A549 (cell line): ENCODE measurements around the gene COMMD4. TPM values are rescaled to one million over a fixed set of nuclear protein-coding genes. Genes with fewer than 3 reads are reported as not detected.

Source experiments
- ATAC-seq, 2 experiments: fragments of 200-7000 bp in 1 of 2; fragments of >200 bp in 1 of 2; cut with Nextera tagmentation in 1 of 2; cut with Tn5 transposase in 1 of 2; 3 replicates each; pipeline versions ENCODE4 v1.8.0 to v1.9.1; 2018 to 2020; ENCODE audit warnings: mild to moderate bottlenecking in 1 of 2, moderate library complexity in 1 of 2
- CTCF ChIA-PET: fragments of 300-600 bp; sonication (Branson Sonifier 250); formaldehyde crosslinking; extraction: SDS; loops from one replicate; lab custom pipeline; 2021; ENCODE audit warnings: antibody characterized with exemption, inconsistent platforms; lab: Yijun Ruan, JAX
- POLR2A ChIA-PET: fragments of 350-600 bp; formaldehyde crosslinking; extraction: SDS; loops from one replicate; lab custom pipeline; 2021; ENCODE audit warnings: antibody characterized with exemption, inconsistent platforms; lab: Yijun Ruan, JAX
- DNase-seq, 2 experiments: peaks; one replicate each; pipeline versions ENCODE4 v3.0.0 to v3.0.0-alpha.2; 2011 to 2016; ENCODE audit warnings: low read depth in 1 of 2, low spot score in 1 of 2
- FAIRE-seq: peaks from 2 replicates; lab custom pipeline; 2011; peaks lifted over from hg19 to GRCh38; lab: Jason Lieb, UNC
- H3K27ac ChIP-seq, 2 experiments: fragments of >200 bp; sonication (Bioruptor Twin); formaldehyde crosslinking; 3 replicates each; pipeline ENCODE4 v1.5.1; 2016 to 2017
- H3K4me1 ChIP-seq: fragments of >200 bp; sonication (Bioruptor Twin); formaldehyde crosslinking; 3 replicates; pipeline ENCODE4 v1.6.1; 2016
- H3K4me2 ChIP-seq: fragments of >200 bp; sonication (Bioruptor Twin); formaldehyde crosslinking; 3 replicates; pipeline ENCODE4 v1.6.1; 2016
- H3K4me3 ChIP-seq: fragments of >200 bp; sonication (Bioruptor Twin); formaldehyde crosslinking; 3 replicates; pipeline ENCODE4 v1.5.1; 2016
- H3K9me3 ChIP-seq: fragments of >200 bp; sonication (Bioruptor Twin); formaldehyde crosslinking; 3 replicates; pipeline ENCODE4 v1.6.1; 2016
- CBX2 ChIP-seq: fragments of 200-600 bp; sonication (generic); IDR thresholded peaks from 2 replicates; pipeline ENCODE4 v1.6.1; 2016; ENCODE audit warnings: low read depth, mild to moderate bottlenecking, borderline replicate concordance
- CEBPB ChIP-seq, 2 experiments: fragments of >200 bp in 1 of 2; sonication (Bioruptor Twin) in 1 of 2; formaldehyde crosslinking in 1 of 2; IDR thresholded peaks; 2 replicates each; pipeline ENCODE4 v1.6.1; 2012 to 2016
- CHD2 ChIP-seq: fragments of 150-350 bp; IDR thresholded peaks from 2 replicates; pipeline ENCODE4 v1.6.1; 2014; ENCODE audit warnings: low read length; ENCODE audit not compliant: partially characterized antibody
- ESRRA ChIP-seq: fragments of 150-350 bp; IDR thresholded peaks from 2 replicates; pipeline ENCODE4 v1.6.1; 2014; ENCODE audit warnings: mild to moderate bottlenecking, low read length, borderline replicate concordance
- HOXA7 ChIP-seq: fragments of 250-450 bp; sonication (Bioruptor Pico); IDR thresholded peaks from 2 replicates; pipeline ENCODE4 v1.5.0; 2020; ENCODE audit warnings: mild to moderate bottlenecking, moderate library complexity
- JUN ChIP-seq, 2 experiments: fragments of >200 bp; sonication (Bioruptor Twin); formaldehyde crosslinking; IDR thresholded peaks; 2 replicates in 1 of 2; 3 replicates in 1 of 2; pipeline ENCODE4 v1.6.1; 2016 to 2017
- MAFK ChIP-seq: fragments of 450-650 bp; IDR thresholded peaks from 2 replicates; pipeline ENCODE4 v1.6.1; 2014; ENCODE audit not compliant: partially characterized antibody
- MYC ChIP-seq: IDR thresholded peaks from 2 replicates; pipeline ENCODE4 v1.6.1; 2012; ENCODE audit warnings: mild to moderate bottlenecking, inconsistent platforms, low read length, improper control_type of control experiment, borderline replicate concordance
- NPAS2 ChIP-seq: fragments of 250-450 bp; sonication (Bioruptor Pico); IDR thresholded peaks from 2 replicates; pipeline ENCODE4 v1.8.0; 2022; ENCODE audit warnings: mild to moderate bottlenecking, moderate library complexity, borderline replicate concordance
- NR3C1 ChIP-seq: fragments of >200 bp; sonication (Bioruptor Twin); formaldehyde crosslinking; IDR thresholded peaks from 3 replicates; pipeline ENCODE4 v1.6.1; 2017
- RAD21 ChIP-seq, 2 experiments: fragments of >200 bp in 1 of 2; sonication (Bioruptor Twin) in 1 of 2; formaldehyde crosslinking in 1 of 2; IDR thresholded peaks in 1 of 2; conservative IDR thresholded peaks in 1 of 2; 2 replicates in 1 of 2; 3 replicates in 1 of 2; pipeline ENCODE4 v1.6.1; 2012 to 2018; ENCODE audit warnings: inconsistent platforms in 1 of 2
- RCOR1 ChIP-seq: fragments of 150-350 bp; IDR thresholded peaks from 2 replicates; pipeline ENCODE4 v1.6.1; 2014; ENCODE audit warnings: antibody characterized with exemption, low read length, low read depth
- RNF2 ChIP-seq: fragments of 200-600 bp; sonication (generic); IDR thresholded peaks from 2 replicates; pipeline ENCODE4 v1.6.1; 2016; ENCODE audit warnings: low read depth, mild to moderate bottlenecking, antibody characterized with exemption, moderate library complexity, borderline replicate concordance
- TFCP2L1 ChIP-seq: fragments of 250-450 bp; sonication (Bioruptor Pico); IDR thresholded peaks from 2 replicates; pipeline ENCODE4 v1.5.0; 2021; ENCODE audit warnings: mild to moderate bottlenecking
- ZFP36 ChIP-seq: fragments of 450-650 bp; IDR thresholded peaks from 2 replicates; pipeline ENCODE4 v1.6.1; 2014; ENCODE audit warnings: borderline replicate concordance; ENCODE audit not compliant: partially characterized antibody
- WGBS: methylation state at CpG from one replicate; pipeline ENCODE4 v1.1.6; 2017; ENCODE audit errors: missing lambda C conversion rate; 5-methylcytosine and 5-hydroxymethylcytosine counted together
- polyA plus RNA-seq, 4 experiments: library from polyadenylated mRNA; depleted of rRNA in 3 of 4; stranded (reverse); fragments of >200 nt; fragmentation: RNase III in 1 of 4; extraction: RNeasy Plus Mini Kit Qiagen cat#74134 plus additional on column Dnase treatment in 1 of 4; gene quantifications; 2 replicates in 3 of 4; 3 replicates in 1 of 4; pipeline ENCODE4 v1.2.3, GENCODE V29; 2011 to 2017
- TF ChIP-seq, protein P1 (sequence below): fragments of >200 bp; sonication (Bioruptor Twin); formaldehyde crosslinking; IDR thresholded peaks from 3 replicates; pipeline ENCODE4 v1.6.1; 2016
- TF ChIP-seq, protein P2 (sequence below): fragments of 250-450 bp; sonication (Bioruptor Pico); IDR thresholded peaks from 2 replicates; pipeline ENCODE4 v1.5.0; 2021; ENCODE audit warnings: mild to moderate bottlenecking, moderate library complexity, borderline replicate concordance
- TF ChIP-seq, protein P3 (sequence below): fragments of 200-600 bp; sonication (generic); IDR thresholded peaks from 2 replicates; pipeline ENCODE4 v1.6.1; 2016; ENCODE audit warnings: antibody characterized with exemption, mild to moderate bottlenecking, moderate library complexity
- TF ChIP-seq, protein P4 (sequence below): fragments of >200 bp; sonication (Bioruptor Twin); formaldehyde crosslinking; IDR thresholded peaks from 3 replicates; pipeline ENCODE4 v1.5.1; 2016
- TF ChIP-seq, protein P5 (sequence below): fragments of 250-450 bp; sonication (Bioruptor Pico); IDR thresholded peaks from 2 replicates; pipeline ENCODE4 v1.5.0; 2020; ENCODE audit warnings: low read depth, mild to moderate bottlenecking, moderate library complexity
- TF ChIP-seq, protein P6 (sequence below): fragments of 450-650 bp; IDR thresholded peaks from 2 replicates; pipeline ENCODE4 v1.6.1; 2014; ENCODE audit warnings: antibody characterized with exemption

COMMD4 gene
- polyA plus RNA-seq, 2 of the 4 experiments (the other 2 are of a cell fraction): 88.0 to 220 TPM

DNA sequence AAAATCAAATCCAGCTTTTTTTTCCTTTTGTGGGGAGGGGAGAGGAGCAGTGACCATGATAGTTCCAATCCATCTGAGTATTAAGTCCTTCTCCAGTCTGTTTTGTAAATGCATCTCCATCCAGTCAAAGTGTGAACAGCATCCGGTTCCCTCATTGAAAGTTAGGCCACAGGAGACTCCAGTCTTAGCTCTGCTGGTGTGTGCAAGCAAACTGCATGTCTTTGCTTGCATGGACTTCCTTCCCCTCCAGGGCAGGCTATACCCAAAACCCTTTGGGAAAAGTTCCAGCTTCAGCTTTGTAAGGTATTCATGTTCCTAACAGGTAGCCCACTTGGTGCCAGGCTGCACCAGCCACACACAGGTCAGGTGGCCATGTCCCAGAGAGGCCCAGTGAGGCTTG is 35.6 kb downstream of the COMMD4 start:
- WGBS: 95% methylated on average over 1 of the region's 1 CpG
- CTCF ChIA-PET: interaction anchor here (0.7 to 1.2 kb wide), 3 partner anchors 12 to 352 kb away, joined by 3 to 4 read pairs (median 3); a partner anchor contains a TSS
- Histone ChIP-seq H3K9me3 (no peaks in the 10 kb centered on the region), H3K27ac (no peak overlapping the region), H3K4me3 (no peak overlapping the region), H3K4me1 (peaks cover 21% of the 10 kb centered on the region), H3K4me2 (no peak overlapping the region)
- POLR2A ChIA-PET: interaction anchor here (1.3 kb wide), 1 partner anchor 276 kb away, joined by 3 read pairs; the partner anchor contains the start of gene SNX33
- FAIRE-seq (no peak), DNase-seq (no peak), ATAC-seq (no peak)
- TF ChIP-seq, protein P1, sequence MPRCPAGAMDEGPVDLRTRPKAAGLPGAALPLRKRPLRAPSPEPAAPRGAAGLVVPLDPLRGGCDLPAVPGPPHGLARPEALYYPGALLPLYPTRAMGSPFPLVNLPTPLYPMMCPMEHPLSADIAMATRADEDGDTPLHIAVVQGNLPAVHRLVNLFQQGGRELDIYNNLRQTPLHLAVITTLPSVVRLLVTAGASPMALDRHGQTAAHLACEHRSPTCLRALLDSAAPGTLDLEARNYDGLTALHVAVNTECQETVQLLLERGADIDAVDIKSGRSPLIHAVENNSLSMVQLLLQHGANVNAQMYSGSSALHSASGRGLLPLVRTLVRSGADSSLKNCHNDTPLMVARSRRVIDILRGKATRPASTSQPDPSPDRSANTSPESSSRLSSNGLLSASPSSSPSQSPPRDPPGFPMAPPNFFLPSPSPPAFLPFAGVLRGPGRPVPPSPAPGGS: no peak
- no peak for TF ChIP-seq TFCP2L1
- TF ChIP-seq RAD21 (conservative IDR thresholded peaks at IDR 0.05 in 1 of 2, IDR thresholded peaks at IDR 0.05 in 1 of 2): no peak
- no peak for TF ChIP-seq JUN (IDR thresholded peaks at IDR 0.05)
- no peak for TF ChIP-seq RNF2
- TF ChIP-seq, protein P2, sequence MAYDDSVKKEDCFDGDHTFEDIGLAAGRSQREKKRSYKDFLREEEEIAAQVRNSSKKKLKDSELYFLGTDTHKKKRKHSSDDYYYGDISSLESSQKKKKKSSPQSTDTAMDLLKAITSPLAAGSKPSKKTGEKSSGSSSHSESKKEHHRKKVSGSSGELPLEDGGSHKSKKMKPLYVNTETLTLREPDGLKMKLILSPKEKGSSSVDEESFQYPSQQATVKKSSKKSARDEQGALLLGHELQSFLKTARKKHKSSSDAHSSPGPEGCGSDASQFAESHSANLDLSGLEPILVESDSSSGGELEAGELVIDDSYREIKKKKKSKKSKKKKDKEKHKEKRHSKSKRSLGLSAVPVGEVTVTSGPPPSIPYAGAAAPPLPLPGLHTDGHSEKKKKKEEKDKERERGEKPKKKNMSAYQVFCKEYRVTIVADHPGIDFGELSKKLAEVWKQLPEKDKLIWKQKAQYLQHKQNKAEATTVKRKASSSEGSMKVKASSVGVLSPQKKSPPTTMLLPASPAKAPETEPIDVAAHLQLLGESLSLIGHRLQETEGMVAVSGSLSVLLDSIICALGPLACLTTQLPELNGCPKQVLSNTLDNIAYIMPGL (CRISPR knock-in tag): no peak
- no peak for TF ChIP-seq HOXA7 (CRISPR knock-in tag)
- no peak for TF ChIP-seq ESRRA
- no peak for TF ChIP-seq RCOR1
- TF ChIP-seq CBX2: no peak
- TF ChIP-seq, protein P3, sequence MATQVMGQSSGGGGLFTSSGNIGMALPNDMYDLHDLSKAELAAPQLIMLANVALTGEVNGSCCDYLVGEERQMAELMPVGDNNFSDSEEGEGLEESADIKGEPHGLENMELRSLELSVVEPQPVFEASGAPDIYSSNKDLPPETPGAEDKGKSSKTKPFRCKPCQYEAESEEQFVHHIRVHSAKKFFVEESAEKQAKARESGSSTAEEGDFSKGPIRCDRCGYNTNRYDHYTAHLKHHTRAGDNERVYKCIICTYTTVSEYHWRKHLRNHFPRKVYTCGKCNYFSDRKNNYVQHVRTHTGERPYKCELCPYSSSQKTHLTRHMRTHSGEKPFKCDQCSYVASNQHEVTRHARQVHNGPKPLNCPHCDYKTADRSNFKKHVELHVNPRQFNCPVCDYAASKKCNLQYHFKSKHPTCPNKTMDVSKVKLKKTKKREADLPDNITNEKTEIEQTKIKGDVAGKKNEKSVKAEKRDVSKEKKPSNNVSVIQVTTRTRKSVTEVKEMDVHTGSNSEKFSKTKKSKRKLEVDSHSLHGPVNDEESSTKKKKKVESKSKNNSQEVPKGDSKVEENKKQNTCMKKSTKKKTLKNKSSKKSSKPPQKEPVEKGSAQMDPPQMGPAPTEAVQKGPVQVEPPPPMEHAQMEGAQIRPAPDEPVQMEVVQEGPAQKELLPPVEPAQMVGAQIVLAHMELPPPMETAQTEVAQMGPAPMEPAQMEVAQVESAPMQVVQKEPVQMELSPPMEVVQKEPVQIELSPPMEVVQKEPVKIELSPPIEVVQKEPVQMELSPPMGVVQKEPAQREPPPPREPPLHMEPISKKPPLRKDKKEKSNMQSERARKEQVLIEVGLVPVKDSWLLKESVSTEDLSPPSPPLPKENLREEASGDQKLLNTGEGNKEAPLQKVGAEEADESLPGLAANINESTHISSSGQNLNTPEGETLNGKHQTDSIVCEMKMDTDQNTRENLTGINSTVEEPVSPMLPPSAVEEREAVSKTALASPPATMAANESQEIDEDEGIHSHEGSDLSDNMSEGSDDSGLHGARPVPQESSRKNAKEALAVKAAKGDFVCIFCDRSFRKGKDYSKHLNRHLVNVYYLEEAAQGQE: no peak
- TF ChIP-seq MAFK: no peak
- TF ChIP-seq, protein P4, sequence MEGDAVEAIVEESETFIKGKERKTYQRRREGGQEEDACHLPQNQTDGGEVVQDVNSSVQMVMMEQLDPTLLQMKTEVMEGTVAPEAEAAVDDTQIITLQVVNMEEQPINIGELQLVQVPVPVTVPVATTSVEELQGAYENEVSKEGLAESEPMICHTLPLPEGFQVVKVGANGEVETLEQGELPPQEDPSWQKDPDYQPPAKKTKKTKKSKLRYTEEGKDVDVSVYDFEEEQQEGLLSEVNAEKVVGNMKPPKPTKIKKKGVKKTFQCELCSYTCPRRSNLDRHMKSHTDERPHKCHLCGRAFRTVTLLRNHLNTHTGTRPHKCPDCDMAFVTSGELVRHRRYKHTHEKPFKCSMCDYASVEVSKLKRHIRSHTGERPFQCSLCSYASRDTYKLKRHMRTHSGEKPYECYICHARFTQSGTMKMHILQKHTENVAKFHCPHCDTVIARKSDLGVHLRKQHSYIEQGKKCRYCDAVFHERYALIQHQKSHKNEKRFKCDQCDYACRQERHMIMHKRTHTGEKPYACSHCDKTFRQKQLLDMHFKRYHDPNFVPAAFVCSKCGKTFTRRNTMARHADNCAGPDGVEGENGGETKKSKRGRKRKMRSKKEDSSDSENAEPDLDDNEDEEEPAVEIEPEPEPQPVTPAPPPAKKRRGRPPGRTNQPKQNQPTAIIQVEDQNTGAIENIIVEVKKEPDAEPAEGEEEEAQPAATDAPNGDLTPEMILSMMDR: no peak

DNA sequence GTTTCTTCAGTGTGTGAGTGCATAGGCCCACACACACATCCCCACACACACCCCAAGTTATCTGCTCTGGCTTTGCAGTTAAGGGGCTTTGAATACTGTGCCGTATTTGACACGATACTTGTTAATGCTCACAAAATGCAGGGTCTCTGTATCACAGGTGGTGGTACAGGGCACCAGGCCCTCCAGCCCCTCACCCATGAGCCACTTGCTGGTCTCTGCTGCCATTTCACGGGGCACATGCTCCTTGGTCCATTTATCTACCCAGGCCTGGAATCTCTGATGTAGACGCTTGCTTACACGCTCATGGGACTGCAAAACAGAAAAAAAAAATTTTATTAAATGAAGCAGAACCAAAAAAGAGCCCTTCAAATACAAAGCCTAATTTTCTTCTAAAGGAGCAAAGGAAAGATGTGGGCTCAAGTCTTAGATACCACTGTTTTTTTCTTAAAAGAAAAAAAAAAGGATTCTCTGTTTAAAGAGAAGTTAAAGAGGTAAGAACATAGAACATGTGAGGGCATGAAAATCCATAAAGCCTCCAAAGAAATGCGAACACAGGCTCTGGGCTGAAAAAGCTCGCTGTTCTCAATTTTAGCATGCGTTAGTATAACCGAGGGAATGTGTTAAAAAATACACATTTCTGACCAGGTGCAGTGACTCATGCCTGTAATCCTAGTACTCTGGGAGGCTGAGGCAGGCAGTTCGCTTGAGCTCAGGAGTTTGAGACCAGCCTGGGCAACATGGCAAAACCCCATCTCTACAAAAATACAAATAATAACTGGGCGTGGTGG is 36.2 kb downstream of the COMMD4 start:
- DNase-seq (no peak), ATAC-seq (no peak), FAIRE-seq (no peak)
- ChIA-PET POLR2A (interaction anchor here (1.3 kb wide), 1 partner anchor 276 kb away, joined by 3 read pairs; the partner anchor contains the start of gene SNX33), CTCF (interaction anchor here (0.6 to 1.1 kb wide), 2 partner anchors 12 to 549 kb away, joined by 3 to 4 read pairs; no protein-coding TSS in a partner anchor)
- Histone ChIP-seq H3K4me2 (no peak overlapping the region), H3K9me3 (no peaks in the 10 kb centered on the region), H3K4me1 (peaks cover 21% of the 10 kb centered on the region), H3K4me3 (no peak overlapping the region), H3K27ac (no peak overlapping the region)
- WGBS: 92% methylated on average over 11 of the region's 11 CpGs
- TF ChIP-seq ZFP36 (no peak), CHD2 (no peak), NPAS2 (CRISPR knock-in tag) (no peak), RNF2 (no peak), MYC (no peak), CEBPB (IDR thresholded peaks at IDR 0.05) (no peak), NR3C1 (no peak)
- TF ChIP-seq, protein P5, sequence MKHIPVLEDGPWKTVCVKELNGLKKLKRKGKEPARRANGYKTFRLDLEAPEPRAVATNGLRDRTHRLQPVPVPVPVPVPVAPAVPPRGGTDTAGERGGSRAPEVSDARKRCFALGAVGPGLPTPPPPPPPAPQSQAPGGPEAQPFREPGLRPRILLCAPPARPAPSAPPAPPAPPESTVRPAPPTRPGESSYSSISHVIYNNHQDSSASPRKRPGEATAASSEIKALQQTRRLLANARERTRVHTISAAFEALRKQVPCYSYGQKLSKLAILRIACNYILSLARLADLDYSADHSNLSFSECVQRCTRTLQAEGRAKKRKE (CRISPR knock-in tag): no peak
- TF ChIP-seq, protein P6, sequence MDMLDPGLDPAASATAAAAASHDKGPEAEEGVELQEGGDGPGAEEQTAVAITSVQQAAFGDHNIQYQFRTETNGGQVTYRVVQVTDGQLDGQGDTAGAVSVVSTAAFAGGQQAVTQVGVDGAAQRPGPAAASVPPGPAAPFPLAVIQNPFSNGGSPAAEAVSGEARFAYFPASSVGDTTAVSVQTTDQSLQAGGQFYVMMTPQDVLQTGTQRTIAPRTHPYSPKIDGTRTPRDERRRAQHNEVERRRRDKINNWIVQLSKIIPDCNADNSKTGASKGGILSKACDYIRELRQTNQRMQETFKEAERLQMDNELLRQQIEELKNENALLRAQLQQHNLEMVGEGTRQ: no peak
- TF ChIP-seq, protein P4: no peak
